ENCODE measurements around the gene PAPOLA. TPM values are rescaled to one million over a fixed set of nuclear protein-coding genes. Genes with fewer than 3 reads are reported as not detected.

Gene PAPOLA
- total RNA-seq, 1 donor from 2014 or later = 188 TPM

GRCh38 chr14:96478119-96478518, 24.1 kb upstream of the PAPOLA start:
- Histone ChIP-seq H2AFZ (ENCODE audit: low read depth, low read length) (no peak overlapping the region), H3K9me3 (ENCODE audit: insufficient read depth, low read depth, low read length) (no peaks in the 10 kb centered on the region), H3K79me2 (ENCODE audit: insufficient read depth, low read length) (no peaks in the 10 kb centered on the region), H3K27me3 (ENCODE audit: insufficient read depth, low read length) (no peaks in the 10 kb centered on the region), H3K9ac (ENCODE audit: low read length) (no peak overlapping the region), H4K20me1 (ENCODE audit: insufficient read depth, low read length) (no peaks in the 10 kb centered on the region), H3K4me3 (ENCODE audit: insufficient read depth, low read depth, low read length) (no peak overlapping the region), H3K4me2 (ENCODE audit: low read length) (no peak overlapping the region), H3K4me1 (ENCODE audit: insufficient read depth, low read length) (no peaks in the 10 kb centered on the region), H3K36me3 (ENCODE audit: insufficient read depth, low read length) (no peaks in the 10 kb centered on the region), H3K27ac (ENCODE audit: low read depth, low read length) (no peak overlapping the region)
- Mint-ChIP-seq H3K36me3 (ENCODE audit: low read depth, unreplicated experiment) (no peaks in the 10 kb centered on the region), H3K4me1 (ENCODE audit: low read depth, unreplicated experiment) (no peaks in the 10 kb centered on the region), H3K9me3 (ENCODE audit: unreplicated experiment) (no peaks in the 10 kb centered on the region), H3K27ac (ENCODE audit: unreplicated experiment) (no peak overlapping the region), H3K4me3 (ENCODE audit: unreplicated experiment) (no peak overlapping the region), H3K27me3 (ENCODE audit: low read depth, unreplicated experiment) (no peaks in the 10 kb centered on the region)
- no peak for DNase-seq (ENCODE audit: low read depth)
- no peak for FAIRE-seq
- TF ChIP-seq EZH2 (IDR thresholded peaks at IDR 0.05; ENCODE audit: insufficient read depth, low read length) (no peak), CTCF (IDR thresholded peaks at IDR 0.05; ENCODE audit: insufficient read depth, low read depth, low read length) (no peak)

GRCh38 chr14:96479435-96480146, 22.6 kb upstream of the PAPOLA start:
- Mint-ChIP-seq H3K27ac (ENCODE audit: unreplicated experiment) (no peak overlapping the region), H3K4me3 (ENCODE audit: unreplicated experiment) (no peak overlapping the region), H3K9me3 (ENCODE audit: unreplicated experiment) (no peaks in the 10 kb centered on the region), H3K36me3 (ENCODE audit: low read depth, unreplicated experiment) (no peaks in the 10 kb centered on the region), H3K4me1 (ENCODE audit: low read depth, unreplicated experiment) (no peaks in the 10 kb centered on the region), H3K27me3 (ENCODE audit: low read depth, unreplicated experiment) (no peaks in the 10 kb centered on the region)
- Histone ChIP-seq H3K27me3 (ENCODE audit: insufficient read depth, low read length) (no peaks in the 10 kb centered on the region), H3K4me2 (ENCODE audit: low read length) (no peak overlapping the region), H3K9me3 (ENCODE audit: insufficient read depth, low read depth, low read length) (no peaks in the 10 kb centered on the region), H3K9ac (ENCODE audit: low read length) (no peak overlapping the region), H3K79me2 (ENCODE audit: insufficient read depth, low read length) (no peaks in the 10 kb centered on the region), H2AFZ (ENCODE audit: low read depth, low read length) (no peak overlapping the region), H3K27ac (ENCODE audit: low read depth, low read length) (no peak overlapping the region), H3K4me1 (ENCODE audit: insufficient read depth, low read length) (no peaks in the 10 kb centered on the region), H4K20me1 (ENCODE audit: insufficient read depth, low read length) (no peaks in the 10 kb centered on the region), H3K36me3 (ENCODE audit: insufficient read depth, low read length) (no peaks in the 10 kb centered on the region), H3K4me3 (ENCODE audit: insufficient read depth, low read depth, low read length) (no peak overlapping the region)
- DNase-seq (ENCODE audit: low read depth) (no peak), FAIRE-seq (no peak)
- no peak for TF ChIP-seq EZH2 (IDR thresholded peaks at IDR 0.05; ENCODE audit: insufficient read depth, low read length)
- TF ChIP-seq CTCF (IDR thresholded peaks at IDR 0.05; ENCODE audit: insufficient read depth, low read depth, low read length) = no peak

- FAIRE-seq (no peak), DNase-seq (ENCODE audit: low read depth) (no peak)
- no peak overlapping the region for H3K4me3 ChIP-seq (ENCODE audit: insufficient read depth, low read depth, low read length)
- H4K20me1 ChIP-seq (ENCODE audit: insufficient read depth, low read length) = no peaks in the 10 kb centered on the region
- H3K79me2 ChIP-seq (ENCODE audit: insufficient read depth, low read length) = no peaks in the 10 kb centered on the region
- TF ChIP-seq CTCF (IDR thresholded peaks at IDR 0.05; ENCODE audit: insufficient read depth, low read depth, low read length) = no peak
- TF ChIP-seq EZH2 (IDR thresholded peaks at IDR 0.05; ENCODE audit: insufficient read depth, low read length) = no peak
- Mint-ChIP-seq H3K27me3 (ENCODE audit: low read depth, unreplicated experiment) (no peaks in the 10 kb centered on the region), H3K36me3 (ENCODE audit: low read depth, unreplicated experiment) (no peaks in the 10 kb centered on the region), H3K4me3 (ENCODE audit: unreplicated experiment) (no peak overlapping the region), H3K9me3 (ENCODE audit: unreplicated experiment) (no peaks in the 10 kb centered on the region), H3K4me1 (ENCODE audit: low read depth, unreplicated experiment) (no peaks in the 10 kb centered on the region), H3K27ac (ENCODE audit: unreplicated experiment) (no peak overlapping the region)
- H3K27ac ChIP-seq (ENCODE audit: low read depth, low read length) = no peak overlapping the region
- no peaks in the 10 kb centered on the region for H3K4me1 ChIP-seq (ENCODE audit: insufficient read depth, low read length)
- no peaks in the 10 kb centered on the region for H3K27me3 ChIP-seq (ENCODE audit: insufficient read depth, low read length)
- H3K9me3 ChIP-seq (ENCODE audit: insufficient read depth, low read depth, low read length) = no peaks in the 10 kb centered on the region
- H3K36me3 ChIP-seq (ENCODE audit: insufficient read depth, low read length) = no peaks in the 10 kb centered on the region
- no peak overlapping the region for H3K9ac ChIP-seq (ENCODE audit: low read length)
- H3K4me2 ChIP-seq (ENCODE audit: low read length) = no peak overlapping the region
- no peak overlapping the region for H2AFZ ChIP-seq (ENCODE audit: low read depth, low read length)
Measured at GRCh38 chr14:96481731-96482314, 20.4 kb upstream of the PAPOLA start.
